HepG2 (cell line): ENCODE data around the gene ZNF628. TPM values are rescaled to one million over a fixed set of nuclear protein-coding genes. Genes with fewer than 3 reads are reported as not detected.

Experiments
- ATAC-seq: fragments of 200-7000 bp; cut with Tn5 transposase; 3 replicates; pipeline ENCODE4 v1.9.1; 2020; ENCODE audit warnings: mild to moderate bottlenecking, moderate library complexity
- BruUV-seq: library from RNA; stranded (reverse); fragments of 400-500 nt; replicated peaks from 2 replicates; lab custom pipeline; 2021; lab: Mats Ljungman, UMichigan
- CTCF ChIA-PET: fragments of 300-600 bp; formaldehyde crosslinking; extraction: SDS; loops from one replicate; lab custom pipeline; 2021; ENCODE audit warnings: low total read pairs, inconsistent platforms, low intra/inter-chr PET ratio; lab: Yijun Ruan, JAX
- POLR2A ChIA-PET: fragments of 350-600 bp; sonication (Branson Sonifier 250); formaldehyde crosslinking; loops from one replicate; lab custom pipeline; 2020; ENCODE audit warnings: antibody characterized with exemption, inconsistent platforms; lab: Yijun Ruan, JAX
- DNase-seq: peaks from one replicate; pipeline ENCODE4 v3.0.0-alpha.2; 2015; ENCODE audit warnings: low spot score
- FAIRE-seq: peaks from 3 replicates; lab custom pipeline; 2011; peaks lifted over from hg19 to GRCh38; lab: Jason Lieb, UNC
- H2AFZ ChIP-seq: one replicate; pipeline ENCODE4 v1.6.1; 2011; ENCODE audit warnings: low read length, inconsistent platforms
- H3K27ac ChIP-seq: fragments of 300-600 bp; 3 replicates; pipeline ENCODE4 v1.8.0; 2011; ENCODE audit warnings: mixed run types, mild to moderate bottlenecking, mixed read lengths, low read length, inconsistent platforms; ENCODE audit not compliant: insufficient read depth; ENCODE audit errors: extremely low read length
- H3K27me3 ChIP-seq, 2 experiments: fragments of 200-600 bp in 1 of 2; 2 replicates in 1 of 2; 3 replicates in 1 of 2; pipeline versions ENCODE4 v1.6.0 to v1.8.0; 2011; ENCODE audit warnings: low read length in 2 of 2, mild to moderate bottlenecking in 2 of 2, moderate library complexity in 2 of 2, inconsistent platforms in 1 of 2; ENCODE audit not compliant: insufficient read depth in 2 of 2, control insufficient read depth in 1 of 2
- H3K36me3 ChIP-seq, 2 experiments: fragments of 200-600 bp in 1 of 2; replicated peaks in 1 of 2; 2 replicates in 1 of 2; 3 replicates in 1 of 2; pipeline versions ENCODE4 v1.5.1 to v1.8.0; 2011; ENCODE audit warnings: low read length in 2 of 2, inconsistent platforms in 1 of 2; ENCODE audit not compliant: insufficient read depth in 2 of 2, control insufficient read depth in 1 of 2
- H3K4me1 ChIP-seq: 2 replicates; pipeline ENCODE4 v1.5.1; 2012; ENCODE audit warnings: low read length, inconsistent platforms; ENCODE audit not compliant: insufficient read depth
- H3K4me2 ChIP-seq: 2 replicates; pipeline ENCODE4 v1.6.0; 2011; ENCODE audit warnings: low read depth, low read length, inconsistent platforms
- H3K4me3 ChIP-seq, 3 experiments: fragments of 200-600 bp in 1 of 3; sonication (generic), shearing (Covaris generic) in 1 of 3; replicated peaks in 1 of 3; 2 replicates each; pipeline ENCODE4 v1.5.1; 2011 to 2016; ENCODE audit warnings: low read length in 3 of 3, inconsistent platforms in 2 of 3, low read depth in 2 of 3, mild to moderate bottlenecking in 2 of 3, control low read depth in 1 of 3, mixed read lengths in 1 of 3; ENCODE audit not compliant: insufficient read depth in 1 of 3
- H3K79me2 ChIP-seq: one replicate; pipeline ENCODE4 v1.6.1; 2011; ENCODE audit warnings: low read length, inconsistent platforms; ENCODE audit not compliant: insufficient read depth
- H3K9ac ChIP-seq: 2 replicates; pipeline ENCODE4 v1.6.0; 2011; ENCODE audit warnings: mild to moderate bottlenecking, low read depth, low read length, inconsistent platforms; ENCODE audit not compliant: insufficient read depth
- H3K9me3 ChIP-seq: 2 replicates; pipeline ENCODE4 v1.5.1; 2012; ENCODE audit warnings: mild to moderate bottlenecking, low read length
- H4K20me1 ChIP-seq: 2 replicates; pipeline ENCODE4 v1.6.0; 2011; ENCODE audit warnings: inconsistent platforms, mild to moderate bottlenecking, low read length, moderate library complexity; ENCODE audit not compliant: insufficient read depth
- DNMT3B ChIP-seq: conservative IDR thresholded peaks from 2 replicates; pipeline ENCODE4 v1.6.1; 2016; ENCODE audit warnings: missing biosample characterization, control low read depth
- ELF3 ChIP-seq: IDR thresholded peaks from 2 replicates; pipeline ENCODE4 v1.6.1; 2016; ENCODE audit warnings: missing genetic modification reagents, missing compliant biosample characterization
- ETV6 ChIP-seq: sonication (generic); formaldehyde crosslinking; conservative IDR thresholded peaks from 2 replicates; pipeline ENCODE4 v1.4.0; 2020; ENCODE audit warnings: missing genetic modification reagents
- IKZF4 ChIP-seq: sonication (generic); formaldehyde crosslinking; IDR thresholded peaks from 2 replicates; pipeline ENCODE4 v1.5.1; 2020; ENCODE audit warnings: borderline replicate concordance, mild to moderate bottlenecking, low read depth, missing genetic modification reagents; ENCODE audit errors: not compliant biosample characterization
- IRX3 ChIP-seq: sonication (generic); formaldehyde crosslinking; IDR thresholded peaks from 2 replicates; pipeline ENCODE4 v1.8.1; 2023; ENCODE audit warnings: mild to moderate bottlenecking, low read depth, missing genetic modification reagents, borderline replicate concordance
- KDM5A ChIP-seq: fragments of 200-600 bp; sonication (generic); IDR thresholded peaks from 2 replicates; pipeline ENCODE4 v1.7.0; 2018; ENCODE audit warnings: antibody characterized with exemption, mild to moderate bottlenecking, low read length, borderline replicate concordance
- KLF12 ChIP-seq: sonication (generic); formaldehyde crosslinking; IDR thresholded peaks from 2 replicates; pipeline ENCODE4 v1.4.0; 2020; ENCODE audit warnings: missing genetic modification reagents, borderline replicate concordance
- MAFK ChIP-seq, 2 experiments: IDR thresholded peaks in 1 of 2; conservative IDR thresholded peaks in 1 of 2; 2 replicates each; pipeline ENCODE4 v1.6.1; 2011; ENCODE audit warnings: improper control_type of control experiment in 2 of 2, low read length in 2 of 2
- SAFB2 ChIP-seq: sonication (generic); formaldehyde crosslinking; IDR thresholded peaks from 2 replicates; pipeline ENCODE4 v1.5.1; 2020; ENCODE audit warnings: missing genetic modification reagents, low read depth, mild to moderate bottlenecking, borderline replicate concordance
- TBX2 ChIP-seq: sonication (generic); formaldehyde crosslinking; IDR thresholded peaks from 2 replicates; pipeline ENCODE4 v1.5.0; 2020; ENCODE audit warnings: missing genetic modification reagents, mild to moderate bottlenecking, borderline replicate concordance
- TOE1 ChIP-seq: sonication (generic); formaldehyde crosslinking; IDR thresholded peaks from 2 replicates; pipeline ENCODE4 v1.4.0; 2020; ENCODE audit warnings: mild to moderate bottlenecking, missing genetic modification reagents
- ZNF205 ChIP-seq: IDR thresholded peaks from 2 replicates; pipeline ENCODE4 v1.6.1; 2018; ENCODE audit warnings: missing biosample characterization, missing genetic modification reagents
- ZNF44 ChIP-seq: sonication (generic); formaldehyde crosslinking; IDR thresholded peaks from 2 replicates; pipeline ENCODE4 v1.5.1; 2020; ENCODE audit warnings: mild to moderate bottlenecking, missing genetic modification reagents
- ZNF484 ChIP-seq: sonication (generic); formaldehyde crosslinking; IDR thresholded peaks from 2 replicates; pipeline ENCODE4 v1.5.1; 2020; ENCODE audit warnings: mild to moderate bottlenecking, low read depth, missing genetic modification reagents, borderline replicate concordance
- WGBS: methylation state at CpG from one replicate; pipeline ENCODE4 v1.1.6; 2017; ENCODE audit warnings: low lambda C conversion rate; 5-methylcytosine and 5-hydroxymethylcytosine counted together
- in situ Hi-C: cut with HindIII; loops from 2 replicates; pipeline ENCODE4 v1.10.0; 2017; ENCODE audit warnings: low pct_unique_long_range_greater_than_20kb; ENCODE audit not compliant: extremely low pct_ligation_motif_present
- intact Hi-C: fragments of 100-400 bp; cut with micrococcal nuclease; formaldehyde crosslinking; loops from one replicate; pipeline ENCODE4 v1.10.0; 2022; ENCODE audit not compliant: unreplicated experiment
- polyA plus RNA-seq, 8 experiments: library from polyadenylated mRNA; depleted of rRNA in 3 of 8; stranded (reverse) in 7 of 8; unstranded in 1 of 8; fragments of >200 nt; fragmentation: Illumina TruSeq in 4 of 8; extraction: Trizol in 4 of 8; gene quantifications; 2 replicates each; pipeline versions ENCODE4 v1.2.1 to v1.2.3, GENCODE V29; 2011 to 2016; ENCODE audit warnings: low read depth in 4 of 8, missing spikeins in 1 of 8, mixed read lengths in 1 of 8; ENCODE audit not compliant: insufficient read depth in 1 of 8
- total RNA-seq, 5 experiments: library from RNA; depleted of rRNA; stranded (reverse); fragments of >200 nt; fragmentation: Illumina TruSeq; extraction: Trizol; gene quantifications; 2 replicates each; pipeline ENCODE4 v1.2.3, GENCODE V29; 2016; ENCODE audit warnings: low read depth in 1 of 5
- TF ChIP-seq, protein P1 (sequence below), 2 experiments: fragments of 450-650 bp in 1 of 2; sonication (generic) in 1 of 2; formaldehyde crosslinking; IDR thresholded peaks; 2 replicates each; pipeline versions ENCODE4 v1.5.0 to v1.8.0; 2020 to 2022; ENCODE audit warnings: mild to moderate bottlenecking in 1 of 2, missing genetic modification reagents in 1 of 2
- TF ChIP-seq, protein P2 (sequence below): sonication (generic); formaldehyde crosslinking; IDR thresholded peaks from 2 replicates; pipeline ENCODE4 v1.8.0; 2022; ENCODE audit warnings: missing genetic modification reagents, low read depth, mild to moderate bottlenecking, borderline replicate concordance
- TF ChIP-seq, protein P3 (sequence below): sonication (generic); formaldehyde crosslinking; IDR thresholded peaks from 2 replicates; pipeline ENCODE4 v1.8.1; 2023; ENCODE audit warnings: mild to moderate bottlenecking, moderate library complexity, missing genetic modification reagents
- TF ChIP-seq, protein P4 (sequence below): IDR thresholded peaks from 2 replicates; pipeline ENCODE4 v1.6.1; 2016; ENCODE audit warnings: mild to moderate bottlenecking

Gene ZNF628
- total and polyA plus RNA-seq, 2 of the 13 experiments (the other 11 are each of a cell fraction or from before 2014, with no cell fraction given) = 0.54 to 1.2 TPM

DNA sequence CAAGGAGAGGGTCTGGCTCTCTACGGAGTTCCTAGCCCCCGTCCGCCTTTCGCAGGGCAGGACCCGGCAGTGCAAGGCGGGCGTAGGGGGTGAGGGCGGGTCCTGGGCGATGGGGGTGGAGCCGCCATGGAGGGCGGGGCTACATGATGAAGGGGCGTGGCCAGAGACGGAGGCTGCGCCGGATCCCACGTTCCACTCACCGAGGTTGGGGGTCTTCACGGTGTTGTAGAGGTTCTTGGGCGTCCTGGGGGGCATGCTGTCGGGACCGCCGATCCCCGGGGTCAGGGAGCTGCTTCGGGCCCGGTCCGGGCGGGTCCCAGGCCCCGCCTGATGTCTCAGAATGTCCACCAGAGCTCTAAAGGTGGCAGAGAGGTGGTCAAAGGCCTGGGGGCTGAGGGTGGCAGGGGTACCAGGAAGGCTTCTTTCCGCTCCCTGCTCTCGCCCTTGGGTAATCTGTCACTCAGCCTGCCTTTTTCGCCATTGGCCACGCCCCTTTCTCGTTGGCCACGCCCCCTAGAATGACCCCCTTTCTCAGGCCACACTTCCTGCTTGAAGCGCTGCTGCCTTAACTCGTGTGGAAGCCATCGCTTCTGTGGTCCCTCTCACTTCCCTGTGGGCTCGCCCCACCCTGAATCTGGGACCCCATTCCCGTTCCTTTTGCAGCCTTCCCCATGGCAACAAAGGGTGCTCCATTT, 35.9 kb upstream of the ZNF628 start:
- 23% methylated on average over 12 of the region's 39 CpGs for WGBS
- Histone ChIP-seq H3K4me1 (no peaks in the 10 kb centered on the region), H3K27me3 (peaks cover 6 to 40% of the 10 kb centered on the region in 2 experiments; a peak in 4 of 5 replicates), H3K4me3 (no peak overlapping the region; a peak in 1 of 6 replicates), H4K20me1 (peaks cover 4% of the 10 kb centered on the region; the same call in 1 of the 2 replicates), H3K36me3 (no peaks in the 10 kb centered on the region), H3K9ac (no peak overlapping the region), H2AFZ (no peak overlapping the region), H3K79me2 (no peaks in the 10 kb centered on the region), H3K4me2 (no peak overlapping the region), H3K9me3 (no peaks in the 10 kb centered on the region), H3K27ac (no peak overlapping the region)
- no TSS peak for BruUV-seq
- DNase-seq (no peak), FAIRE-seq (no peak), ATAC-seq (no peak)
- TF ChIP-seq KDM5A = no peak
- no peak for TF ChIP-seq ETV6 (CRISPR knock-in tag)
- TF ChIP-seq, protein P1, sequence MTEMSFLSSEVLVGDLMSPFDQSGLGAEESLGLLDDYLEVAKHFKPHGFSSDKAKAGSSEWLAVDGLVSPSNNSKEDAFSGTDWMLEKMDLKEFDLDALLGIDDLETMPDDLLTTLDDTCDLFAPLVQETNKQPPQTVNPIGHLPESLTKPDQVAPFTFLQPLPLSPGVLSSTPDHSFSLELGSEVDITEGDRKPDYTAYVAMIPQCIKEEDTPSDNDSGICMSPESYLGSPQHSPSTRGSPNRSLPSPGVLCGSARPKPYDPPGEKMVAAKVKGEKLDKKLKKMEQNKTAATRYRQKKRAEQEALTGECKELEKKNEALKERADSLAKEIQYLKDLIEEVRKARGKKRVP (CRISPR knock-in tag; IDR thresholded peaks at IDR 0.05) = no peak
- TF ChIP-seq ZNF484 (CRISPR knock-in tag) = no peak
- no peak for TF ChIP-seq SAFB2 (CRISPR knock-in tag)
- no peak for TF ChIP-seq ZNF44
- TF ChIP-seq, protein P2, sequence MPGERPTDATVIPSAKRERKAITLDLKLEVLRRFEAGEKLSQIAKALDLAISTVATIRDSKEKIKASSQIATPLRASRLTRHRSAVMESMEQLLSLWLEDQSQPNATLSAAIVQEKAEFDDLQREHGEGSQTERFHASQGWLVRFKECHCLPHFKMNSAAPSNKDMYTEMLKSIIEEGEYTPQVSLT (CRISPR knock-in tag) = no peak
- no peak for TF ChIP-seq ELF3 (CRISPR knock-in tag)
- TF ChIP-seq KLF12 (CRISPR knock-in tag) = no peak
- TF ChIP-seq, protein P3, sequence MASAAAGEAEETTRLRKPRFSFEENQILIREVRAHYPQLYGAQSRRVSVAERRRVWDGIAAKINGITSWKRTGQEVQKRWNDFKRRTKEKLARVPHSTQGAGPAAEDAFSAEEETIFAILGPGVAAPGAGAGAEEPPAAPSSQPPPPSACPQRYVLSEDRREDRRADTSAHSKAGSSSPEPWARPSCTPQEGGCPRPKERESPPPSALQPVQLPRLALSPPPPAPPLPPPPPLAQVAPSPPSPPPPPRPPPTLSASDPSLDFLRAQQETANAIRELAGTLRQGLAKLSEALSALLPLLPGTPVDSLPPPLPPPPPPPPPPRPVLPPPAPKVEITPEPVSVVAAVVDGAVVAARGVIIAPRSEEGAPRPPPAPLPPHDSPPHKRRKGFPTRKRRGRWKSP (CRISPR knock-in tag) = no peak
- TF ChIP-seq ZNF205 (CRISPR knock-in tag) = no peak
- TF ChIP-seq TOE1 = no peak
- no peak for TF ChIP-seq MAFK (conservative IDR thresholded peaks at IDR 0.05 in 1 of 2, IDR thresholded peaks at IDR 0.05 in 1 of 2; ENCODE audit: low read length in 2 of 2)
- TF ChIP-seq IKZF4 (CRISPR knock-in tag) = no peak
- no peak for TF ChIP-seq IRX3
- TF ChIP-seq TBX2 (CRISPR knock-in tag) = no peak
- no peak for TF ChIP-seq DNMT3B (CRISPR knock-in tag)
- TF ChIP-seq, protein P4, sequence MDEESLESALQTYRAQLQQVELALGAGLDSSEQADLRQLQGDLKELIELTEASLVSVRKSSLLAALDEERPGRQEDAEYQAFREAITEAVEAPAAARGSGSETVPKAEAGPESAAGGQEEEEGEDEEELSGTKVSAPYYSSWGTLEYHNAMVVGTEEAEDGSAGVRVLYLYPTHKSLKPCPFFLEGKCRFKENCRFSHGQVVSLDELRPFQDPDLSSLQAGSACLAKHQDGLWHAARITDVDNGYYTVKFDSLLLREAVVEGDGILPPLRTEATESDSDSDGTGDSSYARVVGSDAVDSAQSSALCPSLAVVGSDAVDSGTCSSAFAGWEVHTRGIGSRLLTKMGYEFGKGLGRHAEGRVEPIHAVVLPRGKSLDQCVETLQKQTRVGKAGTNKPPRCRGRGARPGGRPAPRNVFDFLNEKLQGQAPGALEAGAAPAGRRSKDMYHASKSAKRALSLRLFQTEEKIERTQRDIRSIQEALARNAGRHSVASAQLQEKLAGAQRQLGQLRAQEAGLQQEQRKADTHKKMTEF (CRISPR knock-in tag) = no peak
- intact Hi-C loops = no loop called here
- ChIA-PET POLR2A (no interaction called here), CTCF (no interaction called here)
- in situ Hi-C loops = no loop called here
